ENCODE measurements around the gene LMAN1. TPM values are rescaled to one million over a fixed set of nuclear protein-coding genes. Genes with fewer than 3 reads are reported as not detected.

LMAN1 gene
- total RNA-seq, 2 experiments from 2014 or later = 33.0 to 46.4 TPM

- intact Hi-C loops (cut with micrococcal nuclease; ENCODE audit: unreplicated experiment) = loop anchor here (10.0 kb wide), 1 partner anchor 208 kb away; no protein-coding TSS in a partner anchor
- Histone ChIP-seq H3K36me3 (ENCODE audit: insufficient read depth, low read length) (peaks cover 77% of the 10 kb centered on the region), H3K79me2 (ENCODE audit: insufficient read depth, low read depth, low read length) (peaks cover 15% of the 10 kb centered on the region; the same call in 1 of the 2 replicates), H3K9me2 (ENCODE audit: insufficient read depth, low read length) (no peaks in the 10 kb centered on the region), H3K4me2 (ENCODE audit: low read length) (no peak overlapping the region), H3K4me1 (ENCODE audit: insufficient read depth, low read length, poor library complexity, severe bottlenecking) (peaks cover 11% of the 10 kb centered on the region), H2AFZ (ENCODE audit: low read length) (no peak overlapping the region), H4K20me1 (ENCODE audit: insufficient read depth, low read length) (peaks cover 13% of the 10 kb centered on the region; the same call in 1 of the 2 replicates), H3K9me3 (ENCODE audit: low read length) (no peaks in the 10 kb centered on the region), H3K27ac (ENCODE audit: low read depth, low read length, poor library complexity, severe bottlenecking) (no peak overlapping the region), H3K4me3 (ENCODE audit: low read depth, low read length, poor library complexity, severe bottlenecking) (no peak overlapping the region)
- POLR2A ChIA-PET = interaction anchor here (1.0 kb wide), 1 partner anchor 12 kb away, joined by 4 read pairs; no protein-coding TSS in a partner anchor
- TF ChIP-seq CTCF (conservative IDR thresholded peaks at IDR 0.05; ENCODE audit: low read length) (no peak), EZH2phosphoT487 (IDR thresholded peaks at IDR 0.05; ENCODE audit: borderline replicate concordance, low read depth, low read length) (no peak)
- no TSS peak for BruUV-seq (replicated peaks)
- CTCF ChIA-PET (ENCODE audit: unreplicated experiment) = no interaction called here
- DNase-seq (ENCODE audit: low spot score) = no peak
Observed at GRCh38 chr18:59352250-59352855, 6.7 kb downstream of the LMAN1 start.

- H3K79me2 ChIP-seq (ENCODE audit: insufficient read depth, low read depth, low read length) = peaks cover 13% of the 10 kb centered on the region; the same call in 1 of the 2 replicates
- CTCF ChIA-PET (ENCODE audit: unreplicated experiment) = no interaction called here
Observed at GRCh38 chr18:59345556-59345955, 13.5 kb downstream of the LMAN1 start.

More at GRCh38 chr18:59345556-59345955, 13.5 kb downstream of the LMAN1 start:
- BruUV-seq (replicated peaks) = no TSS peak
- Histone ChIP-seq H3K4me1 (ENCODE audit: insufficient read depth, low read length, poor library complexity, severe bottlenecking) (no peaks in the 10 kb centered on the region), H3K9me3 (ENCODE audit: low read length) (peaks cover 4% of the 10 kb centered on the region; the same call in 1 of the 2 replicates), H3K4me2 (ENCODE audit: low read length) (no peak overlapping the region), H3K27ac (ENCODE audit: low read depth, low read length, poor library complexity, severe bottlenecking) (no peak overlapping the region), H2AFZ (ENCODE audit: low read length) (no peak overlapping the region), H3K9me2 (ENCODE audit: insufficient read depth, low read length) (no peaks in the 10 kb centered on the region), H3K36me3 (ENCODE audit: insufficient read depth, low read length) (peaks cover 93% of the 10 kb centered on the region), H4K20me1 (ENCODE audit: insufficient read depth, low read length) (no peaks in the 10 kb centered on the region), H3K4me3 (ENCODE audit: low read depth, low read length, poor library complexity, severe bottlenecking) (no peak overlapping the region)
- TF ChIP-seq CTCF (conservative IDR thresholded peaks at IDR 0.05; ENCODE audit: low read length) = no peak
- no peak for TF ChIP-seq EZH2phosphoT487 (IDR thresholded peaks at IDR 0.05; ENCODE audit: borderline replicate concordance, low read depth, low read length)
- intact Hi-C loops (cut with micrococcal nuclease; ENCODE audit: unreplicated experiment) = no loop called here
- DNase-seq (ENCODE audit: low spot score) = no peak
- POLR2A ChIA-PET = no interaction called here

Measured in OCI-LY7 (cell line).